GM10266 (cell line): ENCODE measurements around the gene KAZN.

Experiments
- DNase-seq: peaks from one replicate; pipeline ENCODE4 v3.0.0; 2012; ENCODE audit errors: extremely low spot score
- CTCF ChIP-seq: IDR thresholded peaks from 2 replicates; pipeline ENCODE4 v1.5.1; 2012; ENCODE audit warnings: mild to moderate bottlenecking, low read depth; ENCODE audit not compliant: control insufficient read depth, insufficient read depth; ENCODE audit errors: missing control alignments

The KAZN gene

GRCh38 chr1:15027515-15027986, 429.1 kb downstream of the KAZN start:
- TF ChIP-seq CTCF, result peak; percentile 66
- DNase-seq, result peak; percentile 69

- DNase-seq, result no peak
- no peak for TF ChIP-seq CTCF
Measured at GRCh38 chr1:15028102-15028501, 429.6 kb downstream of the KAZN start.

- no peak for TF ChIP-seq CTCF
- no peak for DNase-seq
Measured at GRCh38 chr1:15028616-15029015, 430.1 kb downstream of the KAZN start.

- no peak for TF ChIP-seq CTCF
- DNase-seq, result no peak
Measured at GRCh38 chr1:15029036-15029435, 430.6 kb downstream of the KAZN start.

- DNase-seq, result no peak
- TF ChIP-seq CTCF, result no peak
Measured at GRCh38 chr1:15029786-15030185, 431.3 kb downstream of the KAZN start.

- no peak for DNase-seq
- no peak for TF ChIP-seq CTCF
Measured at GRCh38 chr1:15031251-15031933, 432.9 kb downstream of the KAZN start.

GRCh38 chr1:15033264-15033663, 434.8 kb downstream of the KAZN start:
- TF ChIP-seq CTCF, result no peak
- no peak for DNase-seq
